H9 (cell line): ENCODE data around the gene CRELD2. TPM values are rescaled to one million over a fixed set of nuclear protein-coding genes. Genes with fewer than 3 reads are reported as not detected.

Experiments
- DNase-seq: peaks from one replicate; pipeline ENCODE4 v3.0.0-alpha.2; 2017
- H2AFZ ChIP-seq: one replicate; pipeline ENCODE4 v1.6.1; 2013; ENCODE audit warnings: mild to moderate bottlenecking, low read length, control low read depth, moderate library complexity
- H2AK5ac ChIP-seq: 2 replicates; pipeline ENCODE4 v1.6.1; 2013; ENCODE audit warnings: low read length, control low read depth, mixed read lengths; ENCODE audit not compliant: insufficient read length
- H2BK120ac ChIP-seq: one replicate; pipeline ENCODE4 v1.6.1; 2013; ENCODE audit warnings: low read depth, mild to moderate bottlenecking, low read length, control low read depth, inconsistent platforms; ENCODE audit not compliant: poor library complexity, severe bottlenecking
- H2BK12ac ChIP-seq: 2 replicates; pipeline ENCODE4 v1.6.1; 2013; ENCODE audit warnings: low read length, control low read depth, mixed read lengths, low read depth; ENCODE audit not compliant: insufficient read length
- H2BK15ac ChIP-seq: 2 replicates; pipeline ENCODE4 v1.6.1; 2013; ENCODE audit warnings: low read depth, low read length, control low read depth
- H2BK20ac ChIP-seq: one replicate; pipeline ENCODE4 v1.6.1; 2013; ENCODE audit warnings: low read depth, mild to moderate bottlenecking, low read length, control low read depth, inconsistent platforms; ENCODE audit not compliant: poor library complexity, severe bottlenecking
- H2BK5ac ChIP-seq: 2 replicates; pipeline ENCODE4 v1.6.1; 2013; ENCODE audit warnings: low read length, control low read depth, mixed read lengths; ENCODE audit not compliant: insufficient read length
- H3K14ac ChIP-seq: 2 replicates; pipeline ENCODE4 v1.6.1; 2013; ENCODE audit warnings: low read length, control low read depth; ENCODE audit not compliant: insufficient read depth
- H3K18ac ChIP-seq: 2 replicates; pipeline ENCODE4 v1.6.1; 2013; ENCODE audit warnings: low read depth, mild to moderate bottlenecking, mixed read lengths, low read length, control low read depth; ENCODE audit not compliant: insufficient read length
- H3K23ac ChIP-seq: 2 replicates; pipeline ENCODE4 v1.6.1; 2013; ENCODE audit warnings: low read length, control low read depth, mixed read lengths, low read depth; ENCODE audit not compliant: insufficient read length
- H3K23me2 ChIP-seq: 2 replicates; pipeline ENCODE4 v1.6.1; 2013; ENCODE audit warnings: low read depth, mild to moderate bottlenecking, mixed read lengths, low read length, control low read depth; ENCODE audit not compliant: insufficient read length, poor library complexity, severe bottlenecking
- H3K27ac ChIP-seq: 2 replicates; pipeline ENCODE4 v1.5.1; 2013; ENCODE audit warnings: low read length, control low read depth, mixed read lengths, low read depth; ENCODE audit not compliant: insufficient read length
- H3K27me3 ChIP-seq: 2 replicates; pipeline ENCODE4 v1.6.1; 2013; ENCODE audit warnings: low read length, control low read depth, inconsistent platforms; ENCODE audit not compliant: insufficient read depth
- H3K4ac ChIP-seq: 2 replicates; pipeline ENCODE4 v1.6.1; 2013; ENCODE audit warnings: low read depth, mild to moderate bottlenecking, control low read depth, inconsistent platforms, low read length, moderate library complexity
- H3K4me1 ChIP-seq: 2 replicates; pipeline ENCODE4 v1.6.1; 2013; ENCODE audit warnings: low read length, control low read depth, inconsistent platforms; ENCODE audit not compliant: insufficient read depth
- H3K4me2 ChIP-seq: 2 replicates; pipeline ENCODE4 v1.6.1; 2013; ENCODE audit warnings: low read length, control low read depth, mixed read lengths; ENCODE audit not compliant: insufficient read length, insufficient read depth
- H3K56ac ChIP-seq: 2 replicates; pipeline ENCODE4 v1.6.1; 2013; ENCODE audit warnings: low read depth, mild to moderate bottlenecking, mixed read lengths, low read length, control low read depth; ENCODE audit not compliant: insufficient read length
- H3K79me1 ChIP-seq: 2 replicates; pipeline ENCODE4 v1.6.1; 2013; ENCODE audit warnings: low read depth, mild to moderate bottlenecking, moderate library complexity, low read length, control low read depth, inconsistent platforms; ENCODE audit not compliant: insufficient read depth, poor library complexity, severe bottlenecking
- H3K79me2 ChIP-seq: 2 replicates; pipeline ENCODE4 v1.6.1; 2013; ENCODE audit warnings: low read length, control low read depth, inconsistent platforms; ENCODE audit not compliant: insufficient read depth
- H3K9ac ChIP-seq: 2 replicates; pipeline ENCODE4 v1.6.1; 2013; ENCODE audit warnings: low read length, control low read depth, mixed read lengths; ENCODE audit not compliant: insufficient read length; ENCODE audit errors: extremely low read depth
- H3K9me3 ChIP-seq: one replicate; pipeline ENCODE4 v1.6.1; 2013; ENCODE audit warnings: low read depth, low read length, inconsistent platforms; ENCODE audit not compliant: control insufficient read depth
- H3T11ph ChIP-seq: one replicate; pipeline ENCODE4 v1.6.1; 2013; ENCODE audit warnings: mild to moderate bottlenecking, low read length, control low read depth, inconsistent platforms
- H4K20me1 ChIP-seq: one replicate; pipeline ENCODE4 v1.6.1; 2013; ENCODE audit not compliant: control insufficient read depth, insufficient read length, insufficient read depth
- H4K5ac ChIP-seq: 2 replicates; pipeline ENCODE4 v1.6.1; 2013; ENCODE audit warnings: low read depth, mild to moderate bottlenecking, mixed read lengths, low read length, control low read depth; ENCODE audit not compliant: insufficient read length
- H4K8ac ChIP-seq: replicated peaks from 2 replicates; pipeline ENCODE4 v1.6.1; 2013; ENCODE audit warnings: low read length, control low read depth, mixed read lengths, low read depth; ENCODE audit not compliant: insufficient read length
- H4K91ac ChIP-seq: 2 replicates; pipeline ENCODE4 v1.6.1; 2013; ENCODE audit warnings: low read depth, mild to moderate bottlenecking, moderate library complexity, mixed read lengths, low read length, control low read depth; ENCODE audit not compliant: insufficient read length
- H3K27ac Mint-ChIP-seq, 3 experiments: 2 replicates in 2 of 3; 3 replicates in 1 of 3; pipeline ENCODE4 v1.8.0; 2020 to 2021; ENCODE audit warnings: mixed read lengths in 3 of 3, mild to moderate bottlenecking in 1 of 3, moderate library complexity in 1 of 3
- H3K27me3 Mint-ChIP-seq: 2 replicates; pipeline ENCODE4 v1.8.0; 2021; ENCODE audit warnings: low read depth, mild to moderate bottlenecking, moderate library complexity, mixed read lengths
- H3K36me3 Mint-ChIP-seq, 3 experiments: 2 replicates in 2 of 3; 3 replicates in 1 of 3; pipeline ENCODE4 v1.8.0; 2020 to 2021; ENCODE audit warnings: low read depth in 3 of 3, mixed read lengths in 3 of 3; ENCODE audit not compliant: insufficient read depth in 1 of 3
- H3K4me1 Mint-ChIP-seq, 2 experiments: 2 replicates each; pipeline ENCODE4 v1.8.0; 2020; ENCODE audit warnings: mixed read lengths in 2 of 2
- H3K4me3 Mint-ChIP-seq, 2 experiments: 2 replicates in 1 of 2; 3 replicates in 1 of 2; pipeline ENCODE4 v1.8.0; 2020 to 2021; ENCODE audit warnings: mild to moderate bottlenecking in 2 of 2, mixed read lengths in 2 of 2, moderate library complexity in 1 of 2
- H3K9me3 Mint-ChIP-seq, 2 experiments: 2 replicates in 1 of 2; 3 replicates in 1 of 2; pipeline ENCODE4 v1.8.0; 2020; ENCODE audit warnings: mild to moderate bottlenecking in 2 of 2, mixed read lengths in 2 of 2, moderate library complexity in 1 of 2
- CTCF ChIP-seq: fragments of 200-600 bp; sonication (generic); conservative IDR thresholded peaks from 3 replicates; pipeline ENCODE4 v1.8.0; 2021; ENCODE audit warnings: antibody characterized with exemption, mild to moderate bottlenecking
- WGBS: extraction: QIAGEN DNeasy Blood & Tissue Kit; methylation state at CpG from one replicate; pipeline ENCODE4 v1.1.7; 2013; ENCODE audit warnings: missing lambda C conversion rate, low lambda C conversion rate, mixed read lengths; ENCODE audit not compliant: insufficient read length; ENCODE audit errors: extremely low coverage; 5-methylcytosine and 5-hydroxymethylcytosine counted together
- total RNA-seq: library from RNA; stranded (reverse); gene quantifications from 2 replicates; pipeline ENCODE4 v1.2.1, GENCODE V29; 2021

The CRELD2 gene
- total RNA-seq, 1 experiment from 2014 or later: 34.7 TPM

- Mint-ChIP-seq H3K4me1 (peaks cover 0 to 10% of the 10 kb centered on the region in 2 experiments; a peak in 3 of 4 replicates), H3K9me3 (no peaks in the 10 kb centered on the region), H3K27ac (no peak overlapping the region), H3K4me3 (no peak overlapping the region), H3K27me3 (peaks cover 1% of the 10 kb centered on the region), H3K36me3 (no peaks in the 10 kb centered on the region; a peak in 1 of 7 replicates)
- no peaks in the 10 kb centered on the region for H4K20me1 ChIP-seq
- no CpG with 5 or more reads among the region's 18 CpGs for WGBS
- H3K4ac ChIP-seq: no peak overlapping the region
- no peak overlapping the region for H4K5ac ChIP-seq
- H2BK120ac ChIP-seq: no peak overlapping the region
- no peak overlapping the region; the same call in 1 of the 2 replicates for H3K14ac ChIP-seq
- H3K9me3 ChIP-seq: no peaks in the 10 kb centered on the region
- TF ChIP-seq CTCF: no peak
- no peak overlapping the region for H3K18ac ChIP-seq
- H4K91ac ChIP-seq: no peak overlapping the region
- H3K27ac ChIP-seq: no peak overlapping the region
- H3K79me2 ChIP-seq: no peaks in the 10 kb centered on the region
- H3K4me2 ChIP-seq: no peak overlapping the region
- no peaks in the 10 kb centered on the region for H3K79me1 ChIP-seq
- H3T11ph ChIP-seq: no peak overlapping the region
- no peak overlapping the region for H3K23ac ChIP-seq
- no peak overlapping the region for H2BK15ac ChIP-seq
- H2BK12ac ChIP-seq: no peak overlapping the region
- H3K27me3 ChIP-seq: no peaks in the 10 kb centered on the region
- no peak overlapping the region for H3K9ac ChIP-seq
- no peak overlapping the region for H4K8ac ChIP-seq
- no peak overlapping the region for H2BK5ac ChIP-seq
- no peak overlapping the region for H2AK5ac ChIP-seq
- no peak overlapping the region for H2BK20ac ChIP-seq
- no peak overlapping the region for H2AFZ ChIP-seq
- DNase-seq: no peak
- no peaks in the 10 kb centered on the region for H3K23me2 ChIP-seq
- H3K4me1 ChIP-seq: no peaks in the 10 kb centered on the region
- no peak overlapping the region for H3K56ac ChIP-seq
These were observed 35.4 kb downstream of the CRELD2 start for GRCh38 chr22:49953680-49954344.
